PC-3 (cell line): ENCODE data around the gene KAT2B. TPM values are rescaled to one million over a fixed set of nuclear protein-coding genes. Genes with fewer than 3 reads are reported as not detected.

Experiments used
- ATAC-seq: fragments of 200-7000 bp; cut with Tn5 transposase; 2 replicates; pipeline ENCODE4 v1.9.1; 2020; ENCODE audit warnings: mild to moderate bottlenecking, moderate library complexity
- Bru-seq: library from RNA; stranded (reverse); fragments of 400-500 nt; gene quantifications from one replicate; lab custom pipeline; 2021; lab: Mats Ljungman, UMichigan
- BruChase-seq, 2 experiments: library from RNA; stranded (reverse); fragments of 400-500 nt; gene quantifications; one replicate each; lab custom pipeline; 2021; lab: Mats Ljungman, UMichigan
- BruUV-seq: library from RNA; stranded (reverse); fragments of 400-500 nt; replicated peaks from 2 replicates; lab custom pipeline; 2021; lab: Mats Ljungman, UMichigan
- CTCF ChIA-PET: fragments of 300-600 bp; sonication (Branson Sonifier 250); formaldehyde crosslinking; loops from one replicate; lab custom pipeline; 2022; ENCODE audit warnings: antibody characterized with exemption; lab: Charles Lee
- POLR2A ChIA-PET: fragments of 300-600 bp; sonication (Branson Sonifier 250); formaldehyde crosslinking; loops from one replicate; lab custom pipeline; 2022; ENCODE audit warnings: antibody characterized with exemption; ENCODE audit not compliant: unreplicated experiment; lab: Charles Lee
- DNase-seq: peaks from one replicate; pipeline ENCODE4 v3.0.0-alpha.2; 2015
- H2AFZ ChIP-seq: fragments of 300-600 bp; sonication (generic); 2 replicates; pipeline ENCODE4 v1.6.0; 2016; ENCODE audit warnings: antibody characterized with exemption, low read length
- H3F3A ChIP-seq: fragments of 300-600 bp; sonication (generic); one replicate; pipeline ENCODE4 v1.6.0; 2017; ENCODE audit warnings: antibody characterized with exemption, low read length, control low read depth, mild to moderate bottlenecking; ENCODE audit not compliant: unreplicated experiment
- H3K27ac ChIP-seq: fragments of 300-600 bp; sonication (generic); 2 replicates; pipeline ENCODE4 v1.5.1; 2016; ENCODE audit warnings: mild to moderate bottlenecking, low read length
- H3K27me3 ChIP-seq: fragments of 300-600 bp; sonication (generic); 2 replicates; pipeline ENCODE4 v1.6.1; 2016; ENCODE audit warnings: low read length, mixed read lengths
- H3K36me3 ChIP-seq: fragments of 300-600 bp; sonication (generic); 2 replicates; pipeline ENCODE4 v1.6.1; 2016; ENCODE audit warnings: low read depth, mixed run types, low read length, mixed read lengths
- H3K4me1 ChIP-seq: fragments of 300-600 bp; sonication (generic); 2 replicates; pipeline ENCODE4 v1.5.1; 2016; ENCODE audit warnings: low read length; ENCODE audit not compliant: insufficient read depth
- H3K4me2 ChIP-seq: fragments of 300-600 bp; sonication (generic); 2 replicates; pipeline ENCODE4 v1.6.0; 2016; ENCODE audit warnings: low read length
- H3K4me3 ChIP-seq: fragments of 300-600 bp; sonication (generic); 2 replicates; pipeline ENCODE4 v1.5.1; 2016; ENCODE audit warnings: mild to moderate bottlenecking, low read length, mixed read lengths
- H3K79me2 ChIP-seq: fragments of 300-600 bp; sonication (generic); 2 replicates; pipeline ENCODE4 v1.6.1; 2017; ENCODE audit warnings: low read length, mixed read lengths
- H3K9ac ChIP-seq: fragments of 300-600 bp; sonication (generic); 2 replicates; pipeline ENCODE4 v1.6.0; 2016; ENCODE audit warnings: mild to moderate bottlenecking, low read length
- H3K9me2 ChIP-seq: fragments of 300-600 bp; sonication (generic); replicated peaks from 2 replicates; pipeline ENCODE4 v1.6.1; 2016; ENCODE audit warnings: mixed run types, low read length, mixed read lengths
- H3K9me3 ChIP-seq: fragments of 300-600 bp; sonication (generic); 2 replicates; pipeline ENCODE4 v1.6.1; 2016; ENCODE audit warnings: low read length, mixed read lengths
- H4K20me1 ChIP-seq: fragments of 300-600 bp; sonication (generic); 2 replicates; pipeline ENCODE4 v1.6.1; 2016; ENCODE audit warnings: low read length, mixed read lengths
- CTCF ChIP-seq: fragments of 300-600 bp; sonication (generic); conservative IDR thresholded peaks from 2 replicates; pipeline ENCODE4 v1.5.1; 2017; ENCODE audit warnings: antibody characterized with exemption, low read depth, mild to moderate bottlenecking, low read length
- EZH2 ChIP-seq: fragments of 300-600 bp; sonication (generic); IDR thresholded peaks from one replicate; pipeline ENCODE4 v1.6.1; 2017; ENCODE audit warnings: antibody characterized with exemption, mild to moderate bottlenecking, low read length; ENCODE audit not compliant: unreplicated experiment
- EZH2phosphoT487 ChIP-seq: fragments of 300-600 bp; sonication (generic); IDR thresholded peaks from 2 replicates; pipeline ENCODE4 v1.6.1; 2018; ENCODE audit warnings: mild to moderate bottlenecking, antibody characterized with exemption, low read length, borderline replicate concordance
- intact Hi-C: fragments of 100-400 bp; cut with micrococcal nuclease; formaldehyde crosslinking; loops from 2 replicates; pipeline ENCODE4 v1.9.0; 2023
- long read RNA-seq: library from polyadenylated mRNA; unstranded; transcript quantifications from one replicate; pipeline ENCODE4 v2.0.0, GENCODE V29; 2021; ENCODE audit not compliant: unreplicated experiment
- total RNA-seq: library from RNA; depleted of rRNA; stranded (reverse); fragments of >200 nt; gene quantifications from 2 replicates; pipeline ENCODE4 v1.2.3, GENCODE V29; 2014; rRNA removed

The KAT2B gene
- total RNA-seq (10.9 and 11.9 TPM in 2 replicates), Bru-seq, nascent RNA (percentile 58 among the genes with signal in this experiment), BruChase-seq, experiment 1, labeled RNA remaining after a 6-hour chase (percentile 55 among the genes with signal in this experiment), BruChase-seq, experiment 2, labeled RNA remaining after a 2-hour chase (percentile 67 among the genes with signal in this experiment)
- long read RNA-seq, full-length matches to known transcripts, result 18 of 29 reads
- long read RNA-seq, partial matches to known transcripts, result 3 of 29 reads
- long read RNA-seq, other reads (novel, unspliced or antisense), result 8 of 29 reads

- TF ChIP-seq EZH2phosphoT487, result no peak
- no peak for TF ChIP-seq EZH2
- TF ChIP-seq CTCF, result peak; percentile 68
- Histone ChIP-seq H3K4me1 (peaks cover 19% of the 10 kb centered on the region; the same call in 1 of the 2 replicates), H3K36me3 (no peaks in the 10 kb centered on the region), H4K20me1 (no peaks in the 10 kb centered on the region), H3K9ac (peak within 1 kb of the TSS; percentile 23; the same call in 1 of the 2 replicates), H3K4me3 (peak within 1 kb of the TSS; percentile 83), H3K9me2 (no peaks in the 10 kb centered on the region), H3F3A (no peaks in the 10 kb centered on the region), H3K79me2 (no peaks in the 10 kb centered on the region), H3K9me3 (no peaks in the 10 kb centered on the region), H3K4me2 (peak within 1 kb of the TSS; percentile 99), H3K27me3 (no peaks in the 10 kb centered on the region), H3K27ac (no peak within 1 kb of the TSS), H2AFZ (peak within 1 kb of the TSS; percentile 91)
- DNase-seq (peak; percentile 74), ATAC-seq (peak; percentile 63)
- intact Hi-C loops, result loop anchor here (1.0 to 5.0 kb wide), 5 partner anchors 68 to 151 kb away; partner anchors contain the start of genes RAB5A and SGO1
- no TSS peak for BruUV-seq
- ChIA-PET POLR2A (no interaction called here), CTCF (interaction anchor here (0.6 to 1.0 kb wide), 2 partner anchors 12 to 146 kb away, joined by 3 read pairs; no protein-coding TSS in a partner anchor)
Observed at GRCh38 chr3:20039765-20040547, at the start of gene KAT2B. Gene KAT2B, plus strand, starts transcription at chr3:20040446. Its CDS starts 32 bp downstream, at chr3:20040478.

- Histone ChIP-seq H3K4me1 (no peaks in the 10 kb centered on the region), H3F3A (no peaks in the 10 kb centered on the region), H3K9me2 (no peaks in the 10 kb centered on the region), H3K27me3 (no peaks in the 10 kb centered on the region), H3K4me2 (no peak overlapping the region), H2AFZ (no peak overlapping the region), H4K20me1 (no peaks in the 10 kb centered on the region), H3K79me2 (no peaks in the 10 kb centered on the region), H3K9me3 (no peaks in the 10 kb centered on the region), H3K36me3 (no peaks in the 10 kb centered on the region), H3K9ac (no peak overlapping the region), H3K4me3 (no peak overlapping the region), H3K27ac (no peak overlapping the region)
- no peak for DNase-seq
- no TSS peak for BruUV-seq
- intact Hi-C loops, result no loop called here
- ATAC-seq, result no peak
- POLR2A ChIA-PET, result no interaction called here
- CTCF ChIA-PET, result no interaction called here
- no peak for TF ChIP-seq EZH2
Observed at GRCh38 chr3:19994796-19995195, 45.5 kb upstream of the KAT2B start.

GRCh38 chr3:19997502-19997901 lies 42.7 kb upstream of the KAT2B start:
- TF ChIP-seq EZH2phosphoT487, result no peak
- no peak for TF ChIP-seq CTCF
- no peak for TF ChIP-seq EZH2
- no peaks in the 10 kb centered on the region for H3K9me3 ChIP-seq
- H3K4me2 ChIP-seq, result no peak overlapping the region
- no peaks in the 10 kb centered on the region for H3K36me3 ChIP-seq
- H3K27ac ChIP-seq, result no peak overlapping the region
- H4K20me1 ChIP-seq, result no peaks in the 10 kb centered on the region
- ChIA-PET POLR2A (no interaction called here), CTCF (no interaction called here)
- H3K9me2 ChIP-seq, result no peaks in the 10 kb centered on the region
- no peaks in the 10 kb centered on the region for H3K79me2 ChIP-seq
- no peaks in the 10 kb centered on the region for H3F3A ChIP-seq
- DNase-seq (no peak), ATAC-seq (no peak)
- intact Hi-C loops, result no loop called here
- no peak overlapping the region for H2AFZ ChIP-seq
- BruUV-seq, result no TSS peak
- H3K4me1 ChIP-seq, result no peaks in the 10 kb centered on the region
- no peak overlapping the region for H3K4me3 ChIP-seq
- no peaks in the 10 kb centered on the region for H3K27me3 ChIP-seq
- H3K9ac ChIP-seq, result no peak overlapping the region
